K562 (cell line): ENCODE results near the gene KHDC1L. TPM values are rescaled to one million over a fixed set of nuclear protein-coding genes. Genes with fewer than 3 reads are reported as not detected.

ENCODE experiments used
- ATAC-seq: fragments of 200-7000 bp; cut with Tn5 transposase; 3 replicates; pipeline ENCODE4 v1.9.1; 2020; ENCODE audit warnings: moderate library complexity
- BruUV-seq: library from RNA; stranded (reverse); fragments of 400-500 nt; replicated peaks from 2 replicates; lab custom pipeline; 2021; lab: Mats Ljungman, UMichigan
- CTCF ChIA-PET: fragments of 300-600 bp; formaldehyde crosslinking; extraction: SDS; loops from one replicate; lab custom pipeline; 2021; ENCODE audit warnings: low intra/inter-chr PET ratio; lab: Yijun Ruan, JAX
- POLR2A ChIA-PET: fragments of 300-600, 350-650 bp; sonication (Branson Sonifier 250); formaldehyde crosslinking; extraction: SDS; loops from one replicate; lab custom pipeline; 2021; ENCODE audit warnings: antibody characterized with exemption, inconsistent platforms; lab: Yijun Ruan, JAX
- DNase-seq, 4 experiments: peaks; one replicate each; pipeline versions ENCODE4 v3.0.0 to v3.0.0-alpha.2; 2011 to 2018; ENCODE audit warnings: low spot score in 3 of 4, mixed read lengths in 3 of 4; ENCODE audit errors: extremely low read depth in 1 of 4
- FAIRE-seq: peaks from 2 replicates; lab custom pipeline; 2011; peaks lifted over from hg19 to GRCh38; lab: Jason Lieb, UNC
- H2AFZ ChIP-seq: 2 replicates; pipeline ENCODE4 v1.6.0; 2011; ENCODE audit warnings: low read depth, low read length, control low read depth, inconsistent platforms
- H3K27ac ChIP-seq: fragments of 200-600 bp; 3 replicates; pipeline ENCODE4 v1.8.0; 2011; ENCODE audit warnings: low read depth, mild to moderate bottlenecking, control low read depth, inconsistent platforms, low read length, moderate library complexity, mixed read lengths; ENCODE audit errors: extremely low read depth
- H3K27me3 ChIP-seq, 2 experiments: fragments of 300-600 bp in 1 of 2; 2 replicates in 1 of 2; 3 replicates in 1 of 2; pipeline versions ENCODE4 v1.6.0 to v1.8.0; 2011; ENCODE audit warnings: inconsistent platforms in 2 of 2, low read length in 2 of 2, mild to moderate bottlenecking in 1 of 2, mixed read lengths in 1 of 2, moderate library complexity in 1 of 2; ENCODE audit not compliant: control insufficient read depth in 2 of 2, insufficient read depth in 2 of 2
- H3K36me3 ChIP-seq: fragments of 300-600 bp; 3 replicates; pipeline ENCODE4 v1.8.0; 2011; ENCODE audit warnings: mild to moderate bottlenecking, low read length, inconsistent platforms; ENCODE audit not compliant: control insufficient read depth, insufficient read depth
- H3K4me1 ChIP-seq, 2 experiments: fragments of 200-600 bp in 1 of 2; replicated peaks in 1 of 2; 2 replicates in 1 of 2; 3 replicates in 1 of 2; pipeline versions ENCODE4 v1.5.1 to v1.8.0; 2011; ENCODE audit warnings: inconsistent platforms in 2 of 2, low read length in 2 of 2, mild to moderate bottlenecking in 1 of 2, mixed read lengths in 1 of 2, moderate library complexity in 1 of 2; ENCODE audit not compliant: control insufficient read depth in 2 of 2, insufficient read depth in 2 of 2
- H3K4me2 ChIP-seq: 2 replicates; pipeline ENCODE4 v1.6.1; 2011; ENCODE audit warnings: low read length, control low read depth, inconsistent platforms, mixed read lengths; ENCODE audit not compliant: insufficient read depth
- H3K4me3 ChIP-seq: fragments of 200-600 bp; sonication (generic), shearing (Covaris generic); 2 replicates; pipeline ENCODE4 v1.5.1; 2016; ENCODE audit warnings: control low read depth, inconsistent platforms
- H3K79me2 ChIP-seq: fragments of 200-600 bp; 3 replicates; pipeline ENCODE4 v1.8.0; 2011; ENCODE audit warnings: low read length, inconsistent platforms; ENCODE audit not compliant: control insufficient read depth, insufficient read depth
- H3K9ac ChIP-seq, 2 experiments: 2 replicates each; pipeline versions ENCODE4 v1.6.0 to v1.6.1; 2011; ENCODE audit warnings: low read depth in 2 of 2, low read length in 2 of 2, control low read depth in 1 of 2, inconsistent platforms in 1 of 2, mild to moderate bottlenecking in 1 of 2, mixed read lengths in 1 of 2; ENCODE audit not compliant: insufficient read depth in 1 of 2
- H3K9me1 ChIP-seq: one replicate; pipeline ENCODE4 v1.6.0; 2011; ENCODE audit warnings: inconsistent platforms, mild to moderate bottlenecking, low read length, moderate library complexity; ENCODE audit not compliant: control insufficient read depth, insufficient read depth
- H3K9me3 ChIP-seq: replicated peaks from 2 replicates; pipeline ENCODE4 v1.5.1; 2011; ENCODE audit warnings: low read depth, low read length, inconsistent platforms; ENCODE audit not compliant: control insufficient read depth, insufficient read depth
- H4K20me1 ChIP-seq: replicated peaks from 2 replicates; pipeline ENCODE4 v1.6.1; 2011; ENCODE audit warnings: low read length, inconsistent platforms, mixed read lengths; ENCODE audit not compliant: control insufficient read depth, insufficient read depth
- BCOR ChIP-seq: fragments of 450-650 bp; IDR thresholded peaks from 2 replicates; pipeline ENCODE4 v1.6.1; 2016
- KHSRP ChIP-seq: fragments of 450-650 bp; IDR thresholded peaks from 2 replicates; pipeline ENCODE4 v1.6.1; 2017
- RBM25 ChIP-seq: fragments of 200-400 bp; formaldehyde crosslinking; IDR thresholded peaks from 2 replicates; pipeline ENCODE4 v1.6.1; 2018; ENCODE audit warnings: low read length, low read depth, moderate library complexity; ENCODE audit not compliant: severe bottlenecking
- ZNF146 ChIP-seq: IDR thresholded peaks from one replicate; pipeline ENCODE4 v1.6.1; 2018; ENCODE audit warnings: missing compliant biosample characterization; ENCODE audit not compliant: unreplicated experiment
- ZNF584 ChIP-seq: fragments of 200-800 bp; sonication (Bioruptor generic); IDR thresholded peaks from 2 replicates; pipeline ENCODE4 v1.6.1; 2016; ENCODE audit warnings: low read depth, mild to moderate bottlenecking, missing genetic modification characterization, missing compliant biosample characterization
- WGBS: fragments of 100-300 bp; shearing (Covaris generic); methylation state at CpG from one replicate; pipeline ENCODE4 v1.1.6; 2016; ENCODE audit warnings: low coverage, mixed read lengths; ENCODE audit not compliant: insufficient coverage; ENCODE audit errors: missing lambda C conversion rate; 5-methylcytosine and 5-hydroxymethylcytosine counted together
- in situ Hi-C: fragments of 300-500 bp; cut with MboI; formaldehyde crosslinking; loops from 4 replicates; pipeline ENCODE4 v1.15.0; 2018; ENCODE audit warnings: inconsistent platforms, mixed read lengths
- intact Hi-C: fragments of 100-400 bp; cut with micrococcal nuclease; formaldehyde crosslinking; loops from 2 replicates; pipeline ENCODE4 v1.14.2; 2022
- polyA plus RNA-seq, 8 experiments: library from polyadenylated mRNA; depleted of rRNA in 4 of 8; stranded (reverse) in 5 of 8; unstranded in 3 of 8; fragments of >200 nt; fragmentation: Nextera tagmentation in 2 of 8; fragmentation: Illumina TruSeq in 1 of 8; extraction: Ambion mirVana in 2 of 8; extraction: Trizol in 1 of 8; gene quantifications; 2 replicates each; pipeline versions ENCODE4 v1.2.1 to v1.2.3, GENCODE V29; 2011 to 2014; ENCODE audit warnings: inconsistent platforms in 1 of 8, missing spikeins in 1 of 8
- total RNA-seq, 7 experiments: library from RNA; depleted of rRNA in 6 of 7; stranded (reverse); fragments of >200 nt in 6 of 7; fragmentation: Illumina TruSeq in 2 of 7; extraction: Trizol in 2 of 7; gene quantifications; 2 replicates each; pipeline versions ENCODE4 v1.2.1 to v1.2.3, GENCODE V29; 2011 to 2021; ENCODE audit warnings: low replicate concordance in 1 of 7
- TF ChIP-seq, protein P1 (sequence below): fragments of 450-650 bp; IDR thresholded peaks from 2 replicates; pipeline ENCODE4 v1.6.1; 2016; ENCODE audit warnings: low read depth

The KHDC1L gene
- total and polyA plus RNA-seq, 9 of the 15 experiments (the other 6 are each of a cell fraction or from before 2014, with no cell fraction given) = 0.33 to 1.9 (median 0.54) TPM

DNA sequence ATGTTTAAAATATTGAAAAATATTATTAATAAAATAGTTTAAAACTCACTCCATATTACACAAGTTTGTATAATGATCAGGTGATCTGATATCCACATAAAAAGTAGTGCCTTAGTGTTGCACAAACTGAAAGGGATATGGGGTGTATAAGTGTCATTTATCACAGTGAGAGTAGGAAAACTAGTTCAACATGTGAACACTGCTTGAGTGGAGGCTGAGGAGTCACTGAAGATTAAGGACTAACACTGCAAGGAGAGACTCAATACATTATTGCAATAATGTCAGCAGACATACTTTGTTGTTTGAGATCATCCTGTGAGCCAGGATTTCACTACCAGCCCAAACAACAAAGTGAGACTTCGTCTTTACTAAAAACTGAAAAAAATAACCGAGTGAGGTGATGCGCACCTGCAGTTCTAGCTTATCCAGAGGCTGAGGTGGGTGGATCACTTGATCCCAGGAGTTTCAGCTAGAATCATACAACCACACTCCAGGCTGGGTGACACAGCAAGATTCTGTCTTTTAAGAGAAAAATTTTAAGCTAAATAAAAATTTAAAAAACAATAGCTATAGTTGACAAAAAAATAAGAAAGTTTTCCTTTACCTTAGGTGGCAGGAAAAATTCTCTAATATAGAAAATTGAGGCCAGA, 2.4 kb upstream of the KHDC1L start (continued):
- no peak for TF ChIP-seq KHSRP
- no peak for TF ChIP-seq ZNF584 (CRISPR knock-in tag)
- TF ChIP-seq, all 486 proteins: peak for 0

DNA sequence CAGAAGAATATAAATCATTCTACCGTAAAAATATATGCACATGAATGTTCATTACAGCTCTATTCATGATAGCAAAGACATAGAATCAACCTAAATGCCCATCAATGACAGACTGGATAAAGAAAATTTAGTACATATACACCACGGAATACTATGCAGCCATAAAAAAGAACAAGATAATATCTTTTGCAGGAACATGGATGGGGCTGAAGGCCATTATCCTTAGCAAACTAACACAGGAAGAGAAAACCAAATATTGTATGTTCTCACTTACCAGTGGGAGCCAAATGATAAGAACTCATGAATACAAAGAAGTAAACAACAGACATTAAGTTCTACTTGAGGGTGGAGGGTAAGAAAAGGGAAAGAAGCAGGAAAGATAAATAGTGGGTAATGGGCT, 8.4 kb downstream of the KHDC1L start:
- ATAC-seq (no peak), DNase-seq (no peak), FAIRE-seq (no peak)
- Histone ChIP-seq H3K4me2 (no peak overlapping the region), H3K27me3 (peaks cover 0 to 7% of the 10 kb centered on the region in 2 experiments; a peak in 2 of 5 replicates), H2AFZ (no peak overlapping the region), H3K9me1 (no peaks in the 10 kb centered on the region), H3K9ac (no peak overlapping the region), H3K9me3 (no peaks in the 10 kb centered on the region), H3K4me3 (no peak overlapping the region), H3K36me3 (no peaks in the 10 kb centered on the region), H3K79me2 (no peaks in the 10 kb centered on the region), H4K20me1 (no peaks in the 10 kb centered on the region), H3K4me1 (no peaks in the 10 kb centered on the region), H3K27ac (no peak overlapping the region)
- in situ Hi-C loops (no loop called here), intact Hi-C loops (no loop called here)
- CTCF ChIA-PET = no interaction called here
- POLR2A ChIA-PET = no interaction called here
- WGBS = 4% methylated on average over 2 of the region's 2 CpGs
- BruUV-seq = no TSS peak
- TF ChIP-seq RBM25 (peak; percentile 53), ZNF146 (CRISPR knock-in tag) (peak; percentile 93), BCOR (0 out of 2 replicates have a peak, but pooled peaks have one; percentile 22)
- TF ChIP-seq, protein P1, sequence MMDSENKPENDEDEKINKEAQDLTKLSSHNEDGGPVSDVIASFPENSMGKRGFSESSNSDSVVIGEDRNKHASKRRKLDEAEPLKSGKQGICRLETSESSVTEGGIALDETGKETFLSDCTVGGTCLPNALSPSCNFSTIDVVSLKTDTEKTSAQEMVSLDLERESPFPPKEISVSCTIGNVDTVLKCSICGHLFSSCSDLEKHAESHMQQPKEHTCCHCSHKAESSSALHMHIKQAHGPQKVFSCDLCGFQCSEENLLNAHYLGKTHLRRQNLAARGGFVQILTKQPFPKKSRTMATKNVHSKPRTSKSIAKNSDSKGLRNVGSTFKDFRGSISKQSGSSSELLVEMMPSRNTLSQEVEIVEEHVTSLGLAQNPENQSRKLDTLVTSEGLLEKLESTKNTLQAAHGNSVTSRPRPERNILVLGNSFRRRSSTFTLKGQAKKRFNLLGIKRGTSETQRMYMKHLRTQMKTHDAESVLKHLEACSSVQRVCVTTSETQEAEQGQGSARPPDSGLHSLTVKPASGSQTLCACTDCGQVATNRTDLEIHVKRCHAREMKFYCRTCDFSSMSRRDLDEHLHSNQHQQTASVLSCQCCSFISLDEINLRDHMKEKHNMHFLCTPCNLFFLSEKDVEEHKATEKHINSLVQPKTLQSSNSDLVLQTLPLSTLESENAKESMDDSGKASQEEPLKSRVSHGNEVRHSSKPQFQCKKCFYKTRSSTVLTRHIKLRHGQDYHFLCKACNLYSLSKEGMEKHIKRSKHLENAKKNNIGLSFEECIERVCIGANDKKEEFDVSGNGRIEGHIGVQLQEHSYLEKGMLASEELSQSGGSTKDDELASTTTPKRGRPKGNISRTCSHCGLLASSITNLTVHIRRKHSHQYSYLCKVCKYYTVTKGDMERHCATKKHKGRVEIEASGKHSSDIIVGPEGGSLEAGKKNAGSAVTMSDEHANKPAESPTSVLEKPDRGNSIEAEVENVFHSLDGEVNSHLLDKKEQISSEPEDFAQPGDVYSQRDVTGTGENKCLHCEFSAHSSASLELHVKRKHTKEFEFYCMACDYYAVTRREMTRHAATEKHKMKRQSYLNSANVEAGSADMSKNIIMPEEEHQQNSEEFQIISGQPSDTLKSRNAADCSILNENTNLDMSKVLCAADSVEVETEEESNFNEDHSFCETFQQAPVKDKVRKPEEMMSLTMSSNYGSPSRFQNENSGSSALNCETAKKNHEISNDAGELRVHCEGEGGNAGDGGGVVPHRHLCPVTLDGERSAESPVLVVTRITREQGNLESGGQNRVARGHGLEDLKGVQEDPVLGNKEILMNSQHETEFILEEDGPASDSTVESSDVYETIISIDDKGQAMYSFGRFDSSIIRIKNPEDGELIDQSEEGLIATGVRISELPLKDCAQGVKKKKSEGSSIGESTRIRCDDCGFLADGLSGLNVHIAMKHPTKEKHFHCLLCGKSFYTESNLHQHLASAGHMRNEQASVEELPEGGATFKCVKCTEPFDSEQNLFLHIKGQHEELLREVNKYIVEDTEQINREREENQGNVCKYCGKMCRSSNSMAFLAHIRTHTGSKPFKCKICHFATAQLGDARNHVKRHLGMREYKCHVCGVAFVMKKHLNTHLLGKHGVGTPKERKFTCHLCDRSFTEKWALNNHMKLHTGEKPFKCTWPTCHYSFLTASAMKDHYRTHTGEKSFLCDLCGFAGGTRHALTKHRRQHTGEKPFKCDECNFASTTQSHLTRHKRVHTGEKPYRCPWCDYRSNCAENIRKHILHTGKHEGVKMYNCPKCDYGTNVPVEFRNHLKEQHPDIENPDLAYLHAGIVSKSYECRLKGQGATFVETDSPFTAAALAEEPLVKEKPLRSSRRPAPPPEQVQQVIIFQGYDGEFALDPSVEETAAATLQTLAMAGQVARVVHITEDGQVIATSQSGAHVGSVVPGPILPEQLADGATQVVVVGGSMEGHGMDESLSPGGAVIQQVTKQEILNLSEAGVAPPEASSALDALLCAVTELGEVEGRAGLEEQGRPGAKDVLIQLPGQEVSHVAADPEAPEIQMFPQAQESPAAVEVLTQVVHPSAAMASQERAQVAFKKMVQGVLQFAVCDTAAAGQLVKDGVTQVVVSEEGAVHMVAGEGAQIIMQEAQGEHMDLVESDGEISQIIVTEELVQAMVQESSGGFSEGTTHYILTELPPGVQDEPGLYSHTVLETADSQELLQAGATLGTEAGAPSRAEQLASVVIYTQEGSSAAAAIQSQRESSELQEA = no peak
